Measurements from ENCODE around the gene AVEN. TPM values are rescaled to one million over a fixed set of nuclear protein-coding genes. Genes with fewer than 3 reads are reported as not detected.
"Not testable (repeated sequence)": the region's sequence is repeated elsewhere in the genome, so short reads cannot be mapped to it uniquely, and the experiment has no call there.

The AVEN gene
- total and polyA plus RNA-seq, 8 donors, result 11.3 to 16.9 (median 15.1) TPM

GRCh38 chr15:34027606-34028005 lies 11.4 kb downstream of the AVEN start:
- Histone ChIP-seq H3K4me1 (no peaks in the 10 kb centered on the region), H3K9me3 (peaks cover 0 to 5% of the 10 kb centered on the region in 2 donors), H3K36me3 (no peaks in the 10 kb centered on the region), H3K4me3 (no peak overlapping the region), H3K27me3 (no peaks in the 10 kb centered on the region), H3K27ac (no peak overlapping the region)
- DNase-seq, result no peak
- no peak for ATAC-seq
- no peak for TF ChIP-seq CTCF (IDR thresholded peaks at IDR 0.05)
- intact Hi-C loops (cut with DNase I), result no loop called here

- no peak for TF ChIP-seq CTCF (IDR thresholded peaks at IDR 0.05)
Measured at GRCh38 chr15:34025252-34025651, 13.8 kb downstream of the AVEN start.

GRCh38 chr15:34023907-34024306 lies 15.1 kb downstream of the AVEN start:
- Histone ChIP-seq H3K36me3 (no peaks in the 10 kb centered on the region), H3K9me3 (peaks cover 0 to 5% of the 10 kb centered on the region in 2 donors), H3K4me1 (no peaks in the 10 kb centered on the region), H3K27ac (no peak overlapping the region), H3K27me3 (no peaks in the 10 kb centered on the region), H3K4me3 (no peak overlapping the region)
- no peak for TF ChIP-seq CTCF (IDR thresholded peaks at IDR 0.05)
- ATAC-seq (no peak), DNase-seq (no peak)
- intact Hi-C loops (cut with DNase I), result no loop called here

More at GRCh38 chr15:34025252-34025651, 13.8 kb downstream of the AVEN start:
- no peak for ATAC-seq
- intact Hi-C loops (cut with DNase I), result no loop called here
- no peak overlapping the region for H3K4me3 ChIP-seq
- no peak for DNase-seq
- no peak overlapping the region for H3K27ac ChIP-seq
- no peaks in the 10 kb centered on the region for H3K27me3 ChIP-seq
- H3K36me3 ChIP-seq, result no peaks in the 10 kb centered on the region
- no peaks in the 10 kb centered on the region for H3K4me1 ChIP-seq
- H3K9me3 ChIP-seq, result peaks cover 0 to 5% of the 10 kb centered on the region in 2 donors

- DNase-seq, result no peak
- Histone ChIP-seq H3K27me3 (no peaks in the 10 kb centered on the region), H3K4me1 (no peaks in the 10 kb centered on the region), H3K9me3 (peaks cover 0 to 3% of the 10 kb centered on the region in 2 donors), H3K36me3 (no peaks in the 10 kb centered on the region), H3K4me3 (no peak overlapping the region), H3K27ac (no peak overlapping the region)
- TF ChIP-seq CTCF (IDR thresholded peaks at IDR 0.05), result no peak
- intact Hi-C loops (cut with DNase I), result no loop called here
- no peak for ATAC-seq
Measured at GRCh38 chr15:34019369-34019990, 19.5 kb downstream of the AVEN start.

GRCh38 chr15:34018738-34019137 lies 20.3 kb downstream of the AVEN start:
- DNase-seq; H3K4me3 ChIP-seq; H3K36me3 ChIP-seq; H3K9me3 ChIP-seq; H3K27ac ChIP-seq; ATAC-seq; H3K4me1 ChIP-seq; intact Hi-C loops (cut with DNase I); H3K27me3 ChIP-seq: not testable (repeated sequence)

Data from left lung (tissue), 10 donors.